GM12892 (cell line): ENCODE data around the gene POMGNT1.

Experiments used
- POLR2A ChIP-seq: IDR thresholded peaks from 2 replicates; pipeline ENCODE4 v1.6.1; 2011; ENCODE audit warnings: low read depth, low read length, control low read depth
- POLR2AphosphoS5 ChIP-seq: IDR thresholded peaks from 2 replicates; pipeline ENCODE4 v1.6.1; 2011; ENCODE audit warnings: low read depth, low read length, control low read depth

DNA sequence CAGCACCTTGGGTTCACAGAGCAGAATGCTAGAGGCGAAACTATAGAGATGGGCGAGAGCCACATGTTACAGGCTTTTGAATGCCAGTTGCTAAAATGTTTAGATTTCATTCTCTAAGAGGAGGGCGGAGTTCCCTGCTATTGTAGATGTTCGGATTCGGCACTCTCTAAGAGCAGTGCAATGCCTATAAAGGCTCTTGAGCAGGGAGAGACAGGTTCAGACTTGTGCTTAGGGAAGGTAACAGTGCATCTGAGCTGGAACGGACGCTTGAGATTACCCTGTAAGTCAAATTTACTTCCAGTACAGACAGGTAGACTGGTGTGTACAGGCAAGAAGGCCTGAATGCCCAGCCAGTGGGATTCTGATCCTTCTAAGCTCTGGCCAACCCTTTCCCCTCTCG, 20.2 kb upstream of the POMGNT1 start:
- no peak for TF ChIP-seq POLR2A
- TF ChIP-seq POLR2AphosphoS5 = no peak
